RPMI8226 (cell line): ENCODE data around the gene DST.
"Not testable (repeated sequence)": the region's sequence is repeated elsewhere in the genome, so short reads cannot be mapped to it uniquely, and the experiment has no call there.

Source experiments
- DNase-seq: peaks from one replicate; pipeline ENCODE4 v3.0.0-alpha.2; 2015

DST gene

DNA sequence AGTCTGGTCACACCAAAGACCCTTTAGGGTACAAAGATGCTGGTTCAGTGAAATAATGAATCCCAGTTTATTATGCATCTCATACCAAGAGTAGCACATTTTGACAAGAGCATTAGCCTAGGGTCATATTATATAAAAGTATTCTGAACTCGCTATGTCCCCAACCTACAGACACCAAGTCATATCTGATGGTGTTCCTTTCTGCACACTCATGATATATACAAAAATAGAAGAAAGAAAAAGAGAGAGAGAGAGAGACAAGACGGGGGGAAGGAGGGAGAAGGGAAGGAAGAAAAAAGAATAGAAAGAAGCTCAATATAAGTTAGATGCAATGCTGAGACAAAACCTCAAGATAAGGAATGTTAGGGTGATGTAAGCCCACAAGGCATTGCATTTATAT is 131.1 kb downstream of the DST start:
- no peak for DNase-seq

DNA sequence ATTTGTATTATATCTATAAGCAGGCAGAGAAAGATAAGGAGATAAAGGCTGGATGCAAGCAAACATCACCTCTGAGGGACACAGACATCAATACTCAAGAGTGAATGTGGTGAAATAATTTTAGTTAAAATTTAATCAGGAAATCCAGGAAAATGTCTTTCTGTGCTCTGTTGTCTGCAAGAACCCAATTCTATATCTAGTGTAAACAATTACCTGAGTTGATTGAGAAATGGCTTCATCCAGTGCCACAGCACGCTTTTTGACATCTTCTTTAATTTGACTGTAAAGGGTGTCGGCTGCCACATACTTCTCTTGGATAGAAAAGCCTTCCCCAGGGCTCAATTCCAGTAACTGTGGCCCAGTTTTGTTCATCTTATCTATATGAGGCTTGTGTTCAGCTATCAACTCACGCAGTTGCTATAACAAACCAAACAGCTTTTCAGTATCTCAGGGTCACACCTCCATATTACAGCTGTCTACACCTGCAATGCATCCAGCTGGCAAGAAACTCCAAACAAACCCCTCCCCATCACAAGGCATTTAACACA is 131.6 kb downstream of the DST start:
- no peak for DNase-seq

DNA sequence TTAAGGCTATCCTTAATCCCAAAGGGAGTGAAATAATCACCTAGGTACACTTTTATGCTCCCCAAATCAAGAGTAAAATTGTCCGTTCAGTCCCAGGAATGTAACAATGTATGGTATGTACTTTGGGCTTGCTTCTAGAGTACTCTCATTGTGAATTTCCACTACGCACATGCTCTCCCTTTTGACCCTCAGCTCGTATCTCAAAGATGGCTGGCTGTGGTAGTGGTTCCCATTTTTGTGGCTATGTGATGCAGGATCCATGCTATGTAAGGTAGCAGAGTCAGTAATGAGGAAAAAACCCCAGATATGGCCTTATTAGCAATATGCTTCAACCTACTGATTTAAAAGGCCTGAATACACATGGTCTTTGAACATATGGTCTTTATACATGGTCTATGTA is 133.7 kb downstream of the DST start:
- DNase-seq, result no peak

DNA sequence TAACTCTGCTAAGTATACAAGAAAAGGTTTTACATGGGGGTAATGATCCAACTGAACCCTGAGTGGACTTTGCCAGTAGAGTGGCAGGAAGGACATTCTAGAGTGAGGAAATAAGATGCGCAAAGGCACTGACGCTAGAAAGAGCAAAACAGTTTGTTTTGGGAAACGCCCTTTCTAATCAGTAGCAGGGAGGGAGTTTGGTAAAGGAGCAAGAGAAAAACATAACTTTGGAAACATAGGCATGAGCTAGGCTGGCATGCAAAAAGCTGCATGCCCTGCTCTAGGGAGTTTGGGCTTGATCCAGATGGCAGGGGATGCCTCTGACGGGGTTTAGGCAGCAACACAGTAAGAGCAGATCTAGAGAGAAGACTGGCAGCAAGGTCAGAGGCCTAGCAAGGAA is 135.2 kb downstream of the DST start:
- DNase-seq, result no peak

DNA sequence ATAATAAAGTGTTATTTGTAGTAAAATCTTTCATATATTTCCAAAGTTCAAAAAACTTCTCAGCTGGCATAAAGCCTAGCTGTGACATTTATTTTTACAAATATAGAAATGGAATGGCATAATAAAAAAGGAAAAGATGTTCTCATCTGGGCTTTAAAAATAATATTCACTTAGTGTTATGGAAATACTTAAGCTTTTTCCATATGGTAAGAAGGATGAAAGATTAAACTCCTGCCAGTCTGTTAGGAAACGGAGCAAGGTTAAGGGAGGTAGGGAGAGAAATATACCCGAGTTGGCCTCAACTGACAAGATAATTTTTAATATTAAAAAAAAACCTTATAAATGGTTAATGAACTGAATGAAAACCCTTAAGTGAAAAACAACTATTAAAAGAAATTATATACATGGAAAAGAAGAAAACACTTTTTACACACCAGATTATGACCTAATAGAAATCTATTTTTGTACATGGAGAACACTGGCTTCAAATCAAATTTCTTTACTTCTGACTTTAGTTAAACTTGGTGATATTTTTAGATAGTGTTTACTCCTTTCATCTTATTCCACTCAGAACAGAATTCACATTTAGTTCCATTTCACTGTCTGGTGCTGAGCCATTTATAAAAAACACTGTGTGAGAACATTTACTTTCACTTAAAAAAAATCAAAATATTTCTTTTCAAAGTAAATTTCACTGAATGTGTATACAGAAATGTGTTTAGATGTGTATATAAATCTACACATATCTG is 137.0 kb downstream of the DST start:
- no peak for DNase-seq

DNA sequence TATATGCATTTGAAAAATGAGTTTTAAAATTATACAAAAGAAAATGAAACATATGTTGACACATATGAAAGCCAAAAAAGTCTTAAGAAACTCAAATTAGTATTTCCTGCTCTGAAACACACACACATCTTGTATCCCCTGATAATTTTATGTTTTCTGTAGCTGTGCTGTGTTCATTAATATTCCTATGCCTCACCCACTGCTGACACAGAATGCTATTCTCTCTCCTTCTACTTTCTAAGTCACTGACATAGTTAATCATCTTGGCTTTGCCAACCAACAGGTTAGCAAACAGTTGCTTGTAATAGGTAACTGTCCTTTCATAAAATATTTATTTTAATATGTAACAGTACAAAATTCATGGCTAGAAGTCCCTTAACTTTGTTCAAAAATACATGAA is 140.7 kb downstream of the DST start:
- DNase-seq, result no peak

DNA sequence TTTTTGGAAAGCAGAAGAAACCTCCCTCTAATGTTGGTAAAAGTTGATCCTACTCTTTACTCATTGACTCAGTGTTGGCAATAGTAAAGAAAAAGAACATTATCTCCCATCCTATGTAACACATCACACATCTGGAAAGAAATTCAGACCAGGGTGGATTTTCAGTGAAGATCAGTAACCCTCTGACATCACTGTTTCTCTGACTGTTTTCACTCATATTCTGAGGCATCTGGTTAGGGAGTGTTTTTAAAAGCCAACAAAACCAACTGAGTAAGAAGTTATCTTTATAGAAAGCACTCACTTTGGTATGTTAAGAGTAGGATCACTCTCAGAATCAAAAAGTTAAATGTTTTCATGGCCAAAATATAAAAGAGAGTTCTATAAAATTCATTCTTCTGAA is 143.6 kb downstream of the DST start:
- DNase-seq, result no peak

DNA sequence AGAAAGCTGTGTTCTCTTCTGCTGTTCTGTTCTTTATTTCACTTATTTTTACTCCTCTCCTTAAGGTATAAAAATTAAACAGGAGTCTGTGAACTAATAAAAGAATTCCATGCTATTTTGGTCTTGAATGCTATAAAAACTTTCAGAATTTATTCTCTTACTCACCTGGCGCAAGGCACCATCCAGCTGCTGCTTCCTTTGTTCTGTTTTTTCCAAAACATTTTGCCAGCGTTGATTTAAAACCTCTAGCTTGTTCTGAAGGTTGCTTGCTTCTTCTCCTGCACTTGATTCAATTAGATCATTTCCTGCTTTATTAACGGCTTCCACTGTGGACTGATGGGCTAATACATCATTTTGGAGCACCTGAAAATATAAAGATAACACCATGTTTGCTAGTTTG is 145.0 kb downstream of the DST start:
- no peak for DNase-seq

DNA sequence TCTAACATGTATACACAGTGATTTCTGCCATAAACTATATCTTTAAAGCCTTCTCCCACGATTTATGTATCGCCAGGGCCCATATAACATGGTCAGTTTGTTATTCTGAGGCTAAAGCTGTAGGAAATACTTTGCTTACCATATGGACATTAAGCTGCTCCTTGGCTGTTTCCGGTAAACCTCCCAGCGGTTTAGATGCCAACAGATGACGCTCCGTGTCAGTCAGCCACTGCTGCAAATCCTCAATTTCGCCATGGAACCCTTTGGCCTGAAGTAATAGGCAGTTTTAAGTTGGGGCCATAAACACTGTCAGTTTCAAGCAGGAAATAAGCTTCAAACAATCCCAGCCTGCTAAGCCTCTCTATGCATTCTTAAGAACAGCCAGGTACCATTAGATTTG is 145.4 kb downstream of the DST start:
- no peak for DNase-seq

DNA sequence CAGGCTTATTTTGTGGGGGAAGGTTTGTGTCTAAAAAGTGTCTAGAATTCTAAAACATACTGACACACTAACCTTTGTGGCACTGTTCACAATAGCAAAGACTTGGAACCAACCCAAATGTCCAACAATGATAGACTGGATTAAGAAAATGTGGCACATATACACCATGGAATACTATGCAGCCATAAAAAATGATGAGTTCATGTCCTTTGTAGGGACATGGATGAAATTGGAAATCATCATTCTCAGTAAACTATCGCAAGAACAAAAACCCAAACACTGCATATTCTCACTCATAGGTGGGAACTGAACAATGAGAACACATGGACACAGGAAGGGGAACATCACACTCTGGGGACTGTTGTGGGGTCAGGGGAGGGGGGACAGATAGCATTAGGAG is 146.0 kb downstream of the DST start:
- DNase-seq, result not testable (repeated sequence)

DNA sequence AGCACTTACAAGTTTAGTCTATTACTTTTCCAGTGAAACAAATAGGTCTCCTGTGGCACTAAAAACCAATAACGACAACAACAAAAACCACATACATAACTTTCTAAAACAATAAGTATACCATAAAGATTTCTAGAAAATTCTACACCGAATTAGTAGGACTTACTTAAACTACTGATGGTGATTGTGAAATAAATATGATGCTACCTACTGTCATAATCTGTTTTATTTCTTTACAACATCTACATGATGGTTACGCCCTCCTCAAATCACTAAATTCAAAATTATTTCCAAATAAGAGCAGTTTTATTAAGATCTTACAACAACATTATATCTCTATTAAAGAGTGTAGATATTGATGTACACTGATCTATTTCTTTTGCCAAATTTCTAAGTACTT is 147.0 kb downstream of the DST start:
- no peak for DNase-seq

DNA sequence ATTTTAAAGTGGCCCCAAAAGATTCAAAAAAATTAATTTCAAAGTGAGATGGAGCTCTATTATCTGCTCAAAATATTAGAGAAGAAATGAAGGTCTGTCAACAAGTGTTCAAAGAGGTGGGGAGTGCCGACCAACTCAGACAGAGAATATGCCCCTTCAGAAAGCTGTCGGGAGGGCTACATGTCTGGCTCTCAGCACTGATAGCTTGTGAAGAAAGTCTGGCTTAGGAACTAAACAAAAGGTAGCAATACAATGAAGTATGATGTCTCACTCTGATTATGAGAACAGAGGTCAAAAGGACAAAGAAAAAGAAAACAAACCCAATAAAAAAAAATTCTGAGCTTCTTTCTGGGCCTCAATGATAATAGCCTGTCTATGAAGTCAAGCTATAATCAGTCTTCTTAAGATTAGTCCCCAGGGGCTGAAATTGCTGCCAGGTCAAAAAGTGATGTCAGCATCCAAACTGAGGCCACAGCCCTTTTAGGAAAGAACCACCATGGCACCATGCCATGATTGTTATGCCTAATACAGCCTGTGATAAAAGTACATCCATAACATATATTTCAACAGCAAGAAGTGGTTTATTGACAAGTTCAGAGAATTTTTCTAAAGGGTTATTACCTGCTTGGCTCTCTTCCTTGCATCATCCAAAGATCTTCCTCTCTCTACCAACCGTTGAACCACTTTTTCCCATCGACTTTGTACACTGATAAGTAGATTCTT is 150.9 kb downstream of the DST start:
- peak; percentile 5 for DNase-seq

DNA sequence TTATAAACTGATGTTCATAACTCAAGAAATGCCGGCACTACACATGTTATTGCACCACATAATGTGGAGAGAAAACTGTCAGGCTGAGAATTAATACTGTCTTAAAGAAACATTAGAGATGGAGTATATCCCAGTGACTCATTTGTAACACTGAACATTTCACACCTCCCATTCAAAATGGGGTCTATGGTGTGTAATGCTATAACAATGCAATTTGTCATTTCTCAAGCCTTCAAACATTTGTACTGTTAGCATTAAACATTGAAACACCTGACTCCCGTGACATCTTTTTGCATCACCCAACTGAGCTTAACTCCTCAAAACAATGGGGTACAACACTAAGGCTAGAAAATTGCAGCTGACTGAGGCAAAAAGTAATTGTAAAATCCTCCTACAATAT is 151.7 kb downstream of the DST start:
- DNase-seq, result no peak

DNA sequence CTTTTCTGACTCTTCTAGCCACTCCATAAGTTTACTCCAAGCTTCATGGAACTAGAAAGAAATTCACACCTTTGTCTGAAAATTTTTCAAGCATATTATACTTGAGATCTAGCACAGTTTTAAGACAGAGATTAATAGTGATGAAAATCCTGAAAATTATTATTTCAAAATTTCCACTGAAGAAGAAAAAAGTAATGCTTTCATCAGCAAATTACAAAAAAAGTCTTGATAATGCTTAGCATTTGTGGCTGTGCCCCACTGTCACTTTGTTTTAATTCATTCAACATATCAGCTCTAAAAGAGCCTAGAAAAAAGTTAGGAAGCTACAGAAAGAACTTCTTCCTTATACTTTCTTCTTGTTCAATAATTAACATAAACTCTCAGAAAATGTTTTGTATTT is 153.1 kb downstream of the DST start:
- DNase-seq, result no peak

DNA sequence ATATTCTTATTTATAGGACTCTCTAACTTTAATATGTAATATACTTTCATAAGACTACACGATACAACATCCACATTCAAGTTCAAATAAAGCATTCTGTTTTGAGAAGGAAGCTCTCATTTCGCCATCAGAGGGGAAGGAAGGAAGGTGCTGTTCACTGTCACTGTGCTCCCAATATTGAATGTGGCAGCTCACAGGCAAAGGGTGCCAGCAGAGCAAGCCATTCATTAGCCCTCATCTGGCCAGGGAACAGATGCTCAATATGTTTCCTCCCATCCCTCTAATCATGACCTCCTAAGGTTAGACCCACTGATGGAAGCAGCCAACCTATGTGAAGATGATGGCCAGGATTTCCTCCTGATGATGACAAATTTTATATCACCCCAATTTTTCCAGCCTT is 154.4 kb downstream of the DST start:
- DNase-seq, result no peak

DNA sequence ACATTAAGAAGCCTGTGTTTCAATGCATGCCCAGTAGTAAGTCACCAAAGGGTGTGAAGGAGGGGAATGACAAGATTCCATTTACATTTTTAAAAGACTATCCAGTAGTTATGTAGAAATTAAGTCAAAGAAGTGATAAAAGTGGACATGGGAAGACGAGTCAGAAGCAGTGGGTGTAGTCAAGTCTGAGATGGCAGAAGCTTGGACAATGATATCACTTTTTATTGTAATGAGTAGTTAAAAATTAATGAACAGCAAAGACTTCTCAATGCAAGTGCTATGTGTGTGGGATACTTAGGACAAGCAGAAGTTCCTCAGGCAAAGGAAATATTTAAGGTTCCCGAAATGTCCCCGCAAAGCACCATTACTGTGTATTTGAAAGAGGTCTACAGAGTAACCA is 156.0 kb downstream of the DST start:
- DNase-seq, result no peak

DNA sequence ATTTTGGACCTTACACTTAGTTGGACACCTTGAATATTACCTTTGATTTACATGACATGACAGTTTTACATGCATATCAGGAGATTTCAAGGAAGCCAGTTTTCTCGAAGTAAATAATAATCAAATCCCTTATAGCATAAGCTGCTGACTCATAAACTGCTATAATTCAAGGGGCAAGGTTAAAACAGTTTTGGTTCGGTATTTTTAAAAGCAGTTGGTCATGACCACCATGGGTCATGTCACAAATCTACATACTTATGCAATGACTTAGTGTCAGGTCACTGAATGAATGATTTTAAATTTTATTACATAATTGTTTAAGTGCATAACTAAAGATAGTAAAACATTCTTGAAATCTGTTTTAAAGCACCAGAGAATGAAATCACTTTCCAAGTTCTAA is 158.0 kb downstream of the DST start:
- DNase-seq, result no peak

DNA sequence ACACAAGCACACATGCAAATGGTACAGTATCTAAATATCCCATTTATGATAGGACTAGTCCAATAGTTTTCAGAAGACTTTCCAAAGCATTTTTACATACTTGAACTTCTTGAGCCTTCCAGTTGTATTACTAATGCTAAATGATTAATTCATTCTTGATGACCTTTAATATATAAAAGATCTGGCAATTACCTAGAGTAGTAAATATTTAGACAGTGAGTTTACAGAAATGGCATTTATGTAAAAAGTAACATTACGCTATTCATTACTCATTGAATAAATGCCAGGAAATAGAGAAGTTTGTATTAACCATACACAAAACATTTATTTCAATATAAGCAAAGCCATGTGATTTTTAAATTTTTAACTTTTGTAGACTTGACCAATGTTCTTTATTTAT is 158.8 kb downstream of the DST start:
- DNase-seq, result no peak

DNA sequence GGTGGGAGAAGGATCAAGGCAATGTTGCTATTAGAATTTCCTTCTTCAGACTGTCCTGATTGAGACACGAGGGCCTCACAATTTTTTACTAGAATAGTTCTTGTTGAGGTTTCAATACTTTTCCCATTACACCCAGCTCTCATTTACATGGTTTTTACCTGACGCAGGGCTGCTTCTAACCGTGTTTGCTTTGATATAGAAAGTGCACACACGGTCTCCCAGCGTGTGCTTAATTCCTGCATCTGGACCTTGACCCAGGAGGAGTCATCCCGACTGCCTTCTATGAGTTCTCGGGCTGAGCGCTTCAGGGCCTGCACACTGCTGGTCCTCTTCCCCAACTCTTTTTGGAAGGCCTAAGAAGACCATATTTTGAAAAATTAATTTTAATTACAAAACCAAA is 160.2 kb downstream of the DST start:
- DNase-seq, result no peak

DNA sequence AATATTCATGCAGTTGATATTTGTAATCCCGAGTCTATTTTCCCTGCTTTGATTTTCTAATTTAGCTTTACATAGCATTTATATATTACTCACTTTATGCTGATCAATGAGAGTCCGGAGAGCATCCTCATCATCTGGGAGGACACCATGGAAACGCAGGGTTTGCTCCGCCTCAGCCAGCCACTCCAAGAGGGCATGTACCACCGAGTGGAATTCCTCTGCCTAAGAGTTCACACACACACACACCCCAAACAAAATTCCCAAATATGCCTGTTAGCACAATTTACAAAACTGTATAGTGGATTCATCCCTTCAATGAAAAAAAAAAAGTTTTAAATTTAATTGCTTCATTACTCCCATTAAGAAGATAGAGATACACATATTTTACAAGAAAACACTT is 160.7 kb downstream of the DST start:
- no peak for DNase-seq

DNA sequence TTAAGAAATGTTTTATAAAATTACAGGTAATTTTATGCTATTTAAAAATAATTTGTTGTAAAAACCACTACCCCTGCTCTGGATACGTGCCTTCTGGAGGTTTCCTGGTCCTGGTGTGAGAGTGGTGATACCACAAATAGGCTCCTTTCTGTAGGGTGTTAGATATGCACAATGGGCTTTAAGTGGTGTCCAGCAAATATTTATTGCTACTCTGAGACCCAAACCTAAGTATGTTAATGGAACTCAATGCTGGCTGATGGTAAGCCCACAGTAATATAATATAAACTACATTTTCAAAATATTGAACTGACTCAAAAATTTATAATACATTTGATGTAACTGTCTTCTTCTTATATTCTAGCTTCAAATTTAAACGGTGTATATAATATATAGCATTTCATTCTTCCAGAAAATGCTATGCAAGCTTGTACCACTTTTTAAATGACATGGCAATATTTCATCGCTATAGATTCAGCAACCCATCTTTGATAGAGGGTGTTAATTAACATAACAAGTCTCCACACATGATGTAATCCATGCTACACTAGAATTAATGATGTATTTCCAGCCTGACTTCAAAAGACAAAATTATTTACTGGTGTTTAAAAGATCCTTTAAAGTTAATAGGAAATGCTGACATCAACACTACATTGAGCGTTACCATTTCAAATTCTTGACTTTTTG is 161.9 kb downstream of the DST start:
- no peak for DNase-seq

DNA sequence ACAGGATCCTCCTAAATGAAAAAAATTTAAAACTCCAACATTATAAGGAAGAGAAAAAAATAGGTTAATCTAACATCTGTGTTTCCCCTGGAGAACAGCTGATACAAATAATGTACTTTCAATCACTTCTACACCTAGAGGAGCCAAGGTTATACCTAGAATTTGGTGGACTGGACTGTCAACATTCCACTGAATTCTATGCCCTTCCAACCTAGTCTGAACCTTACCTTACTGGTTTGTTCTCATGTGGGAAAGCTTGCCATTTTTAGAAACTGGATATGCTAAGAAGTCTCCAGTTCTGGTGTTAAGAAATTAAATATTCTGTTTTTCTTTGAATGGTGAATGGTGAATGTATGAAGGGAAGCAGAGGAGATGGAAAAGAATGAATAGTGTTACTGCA is 162.4 kb downstream of the DST start:
- DNase-seq, result no peak

DNA sequence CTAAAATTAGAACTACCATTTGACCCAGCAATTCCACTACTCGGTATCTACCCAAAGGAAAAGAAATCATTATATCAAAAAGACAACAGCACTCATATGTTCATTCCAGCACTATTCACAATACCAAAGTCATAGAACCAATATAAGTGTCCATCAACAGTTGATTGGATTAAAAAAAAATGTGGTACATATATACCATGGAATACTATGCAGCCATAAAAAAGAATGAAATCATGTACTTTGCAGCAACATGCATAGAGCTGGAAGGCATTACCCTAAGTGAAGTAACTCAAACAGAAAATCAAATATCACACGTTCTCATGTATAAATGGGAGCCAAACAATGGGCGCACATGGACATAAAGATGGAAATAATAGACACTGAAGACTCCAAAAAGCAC is 163.3 kb downstream of the DST start:
- no peak for DNase-seq

DNA sequence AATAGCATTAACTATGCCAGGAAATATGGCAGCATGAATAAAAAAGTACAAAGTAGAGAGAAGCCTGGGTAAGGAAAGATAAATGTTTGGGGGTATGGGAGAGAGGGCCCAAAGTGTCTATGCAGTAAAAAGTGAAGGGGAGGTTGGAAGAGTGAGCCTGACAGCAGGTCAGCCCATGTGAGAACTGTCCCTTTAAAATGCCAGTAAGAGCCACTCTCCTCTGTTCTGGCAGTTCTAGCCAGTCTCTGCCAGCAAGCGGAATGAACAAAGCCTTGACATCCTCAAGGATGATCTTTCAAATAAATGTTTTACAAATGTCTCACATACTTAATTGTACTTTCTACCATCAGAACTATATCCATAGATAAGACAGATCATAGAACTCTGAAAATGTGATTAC is 164.5 kb downstream of the DST start:
- DNase-seq, result no peak
